NB4 (cell line): ENCODE results near the gene CFAP161.

Source experiments
- CTCF ChIP-seq: IDR thresholded peaks from one replicate; pipeline ENCODE4 v1.5.1; 2012; ENCODE audit warnings: low read depth, low read length
- POLR2A ChIP-seq: IDR thresholded peaks from 2 replicates; pipeline ENCODE4 v1.6.1; 2011; ENCODE audit warnings: mild to moderate bottlenecking; ENCODE audit not compliant: insufficient read length; ENCODE audit errors: extremely low read depth

DNA sequence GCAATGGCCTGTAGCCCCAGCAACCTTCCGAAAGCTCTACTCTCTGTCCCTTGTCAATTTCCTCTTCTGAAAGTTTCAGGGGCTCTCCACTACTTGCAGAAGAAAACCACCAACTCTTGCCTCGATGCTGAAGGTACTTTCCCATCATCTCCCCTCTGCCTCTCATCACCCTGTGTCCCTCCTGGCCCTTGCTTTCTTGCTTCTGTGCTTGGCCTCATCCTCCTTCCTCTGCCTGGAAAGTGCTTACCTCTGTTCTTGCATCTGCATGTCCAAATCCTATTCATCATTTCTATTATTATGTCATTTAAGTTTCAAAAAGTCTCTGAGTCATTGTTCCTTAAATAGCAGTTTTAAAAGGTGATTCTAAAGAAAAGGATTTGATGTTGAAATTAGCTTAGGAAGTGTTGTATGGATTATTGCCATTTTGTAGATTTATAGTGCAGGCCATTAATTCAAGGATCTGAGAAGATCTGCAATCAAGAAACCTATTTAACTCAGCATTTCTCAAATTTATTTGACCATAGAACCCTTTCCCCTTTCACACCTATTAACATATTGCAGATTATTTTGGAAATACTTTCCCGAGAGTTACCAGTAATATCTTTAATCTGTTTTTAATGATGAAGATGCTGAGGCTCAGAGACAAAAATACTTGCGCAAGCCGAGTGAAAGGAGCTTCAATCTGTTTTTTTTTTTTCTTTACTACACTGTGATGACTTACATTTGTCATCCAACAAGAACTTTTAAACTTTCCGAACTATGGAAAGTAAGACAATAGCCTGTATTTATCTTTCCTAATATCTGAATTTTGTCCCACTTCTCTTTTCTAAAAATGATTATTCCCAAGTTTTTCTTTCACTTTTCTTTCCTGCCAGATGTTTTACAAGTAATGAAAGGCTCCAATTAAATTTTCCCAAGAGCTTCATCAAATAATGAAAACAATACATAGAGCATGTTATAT lies 22.3 kb upstream of the CFAP161 start:
- no peak for TF ChIP-seq POLR2A
- TF ChIP-seq CTCF, result no peak
